ENCODE measurements around the gene KDM4B. TPM values are rescaled to one million over a fixed set of nuclear protein-coding genes. Genes with fewer than 3 reads are reported as not detected.
"Not testable (repeated sequence)": the region's sequence is repeated elsewhere in the genome, so short reads cannot be mapped to it uniquely, and the experiment has no call there.

The KDM4B gene
- polyA plus RNA-seq, 1 experiment, result 7.7 TPM

- no peak for TF ChIP-seq CTCF (IDR thresholded peaks at IDR 0.05; ENCODE audit: low read depth, low read length)
- Histone ChIP-seq H3K27ac (ENCODE audit: low read depth, low read length) (no peak overlapping the region), H3K27me3 (ENCODE audit: control insufficient read depth, insufficient read depth, low read length) (no peaks in the 10 kb centered on the region), H3K4me3 (ENCODE audit: low read depth, low read length) (no peak overlapping the region), H3K9me3 (ENCODE audit: control insufficient read depth, insufficient read depth, low read length) (no peaks in the 10 kb centered on the region)
- CTCF ChIA-PET, result no interaction called here
- POLR2A ChIA-PET, result interaction anchor here (0.6 to 0.7 kb wide), 2 partner anchors 10 to 19 kb away, joined by 4 read pairs; no protein-coding TSS in a partner anchor
- DNase-seq (ENCODE audit: low read depth, low spot score), result no peak
Measured at GRCh38 chr19:5191091-5191490, 222.2 kb downstream of the KDM4B start.

DNA sequence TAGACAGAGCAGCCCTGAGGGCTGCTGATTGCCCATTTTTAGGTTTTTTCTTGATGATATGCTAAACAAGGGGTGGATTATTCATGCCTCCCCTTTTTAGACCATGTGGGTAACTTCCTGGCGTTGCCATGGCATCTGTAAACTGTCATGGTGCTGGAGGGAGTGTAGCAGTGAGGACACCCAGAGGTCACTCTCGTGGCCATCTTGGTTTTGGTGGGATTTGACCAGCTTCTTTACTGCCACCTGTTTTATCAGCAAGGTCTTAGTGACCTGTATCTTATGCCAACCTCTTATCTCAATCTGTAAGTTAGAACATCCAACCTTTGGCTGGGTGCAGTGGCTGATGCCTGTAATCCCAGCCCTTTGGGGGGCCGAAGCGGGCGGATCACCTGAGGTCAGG is 223.7 kb downstream of the KDM4B start:
- no peak for TF ChIP-seq CTCF (IDR thresholded peaks at IDR 0.05; ENCODE audit: low read depth, low read length)
- H3K27ac ChIP-seq (ENCODE audit: low read depth, low read length), result no peak overlapping the region
- CTCF ChIA-PET, result no interaction called here
- no peaks in the 10 kb centered on the region for H3K9me3 ChIP-seq (ENCODE audit: control insufficient read depth, insufficient read depth, low read length)
- H3K27me3 ChIP-seq (ENCODE audit: control insufficient read depth, insufficient read depth, low read length), result no peaks in the 10 kb centered on the region
- no peak overlapping the region for H3K4me3 ChIP-seq (ENCODE audit: low read depth, low read length)
- POLR2A ChIA-PET, result interaction anchor here (0.7 kb wide), 1 partner anchor 294 kb away, joined by 3 read pairs; no protein-coding TSS in a partner anchor
- no peak for DNase-seq (ENCODE audit: low read depth, low spot score)

DNA sequence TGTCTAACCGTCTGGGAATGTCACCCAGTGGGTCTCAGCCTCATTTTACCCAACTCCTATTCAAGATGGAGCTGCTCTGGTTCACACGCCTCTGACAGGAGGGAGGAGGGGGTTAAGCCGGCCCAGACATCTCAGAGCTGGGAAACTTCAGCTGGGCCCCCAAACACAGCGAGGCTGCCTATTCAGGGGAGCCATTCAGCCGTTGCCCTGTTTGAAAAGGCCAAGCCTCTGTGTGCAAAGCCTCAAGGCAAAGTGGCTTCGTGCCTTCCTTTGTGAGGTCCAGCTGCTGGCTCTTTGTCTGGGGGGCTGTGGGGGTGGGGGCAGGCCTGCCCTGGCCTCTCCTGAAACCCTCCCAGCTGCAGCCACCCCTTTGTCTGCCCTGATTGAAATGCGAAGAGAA is 224.3 kb downstream of the KDM4B start:
- Histone ChIP-seq H3K27me3 (ENCODE audit: control insufficient read depth, insufficient read depth, low read length) (no peaks in the 10 kb centered on the region), H3K9me3 (ENCODE audit: control insufficient read depth, insufficient read depth, low read length) (no peaks in the 10 kb centered on the region), H3K27ac (ENCODE audit: low read depth, low read length) (no peak overlapping the region), H3K4me3 (ENCODE audit: low read depth, low read length) (no peak overlapping the region)
- POLR2A ChIA-PET, result interaction anchor here (0.7 kb wide), 1 partner anchor 293 kb away, joined by 3 read pairs; no protein-coding TSS in a partner anchor
- no peak for DNase-seq (ENCODE audit: low read depth, low spot score)
- no peak for TF ChIP-seq CTCF (IDR thresholded peaks at IDR 0.05; ENCODE audit: low read depth, low read length)
- CTCF ChIA-PET, result no interaction called here

GRCh38 chr19:5194641-5195040 is 225.7 kb downstream of the KDM4B start:
- ChIA-PET CTCF (interaction anchor here (0.6 kb wide), 1 partner anchor 1923 kb away, joined by 6 read pairs; no protein-coding TSS in a partner anchor), POLR2A (no interaction called here)
- no peak for TF ChIP-seq CTCF (IDR thresholded peaks at IDR 0.05; ENCODE audit: low read depth, low read length)

DNA sequence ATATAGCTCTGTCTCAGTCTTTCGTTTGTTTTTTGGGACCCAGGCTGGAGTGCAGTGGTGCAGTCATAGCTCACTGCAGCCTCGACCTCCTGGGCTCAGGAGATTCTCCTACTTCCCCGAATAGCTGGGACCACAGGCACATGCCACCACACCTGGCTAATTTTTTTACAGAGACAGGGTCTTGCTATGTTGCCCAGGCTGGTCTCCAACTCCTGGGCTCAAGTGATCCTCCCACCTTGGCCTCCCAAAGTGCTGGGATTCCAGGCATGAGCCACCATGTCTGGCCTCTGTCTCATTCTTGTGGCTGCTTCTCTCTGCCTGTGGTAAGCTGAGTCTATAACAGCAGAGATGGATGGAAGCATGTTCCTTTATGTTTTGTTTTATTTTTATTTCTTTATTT is 226.7 kb downstream of the KDM4B start:
- H3K27me3 ChIP-seq (ENCODE audit: control insufficient read depth, insufficient read depth, low read length); H3K4me3 ChIP-seq (ENCODE audit: low read depth, low read length); H3K27ac ChIP-seq (ENCODE audit: low read depth, low read length); POLR2A ChIA-PET; H3K9me3 ChIP-seq (ENCODE audit: control insufficient read depth, insufficient read depth, low read length); CTCF ChIA-PET; DNase-seq (ENCODE audit: low read depth, low spot score): not testable (repeated sequence)

More at GRCh38 chr19:5194641-5195040, 225.7 kb downstream of the KDM4B start:
- DNase-seq (ENCODE audit: low read depth, low spot score), result no peak
- Histone ChIP-seq H3K27ac (ENCODE audit: low read depth, low read length) (no peak overlapping the region), H3K4me3 (ENCODE audit: low read depth, low read length) (no peak overlapping the region), H3K27me3 (ENCODE audit: control insufficient read depth, insufficient read depth, low read length) (no peaks in the 10 kb centered on the region), H3K9me3 (ENCODE audit: control insufficient read depth, insufficient read depth, low read length) (no peaks in the 10 kb centered on the region)

Data from AG04450 (cell line).